SK-N-SH (cell line): ENCODE data around the gene POU3F1. TPM values are rescaled to one million over a fixed set of nuclear protein-coding genes. Genes with fewer than 3 reads are reported as not detected.

Experiments
- CTCF ChIA-PET: fragments of 300-600, 350-600 bp; formaldehyde crosslinking; extraction: SDS; loops from one replicate; lab custom pipeline; 2021; lab: Yijun Ruan, JAX
- POLR2A ChIA-PET: fragments of 350-600 bp; sonication (Branson Sonifier 250); formaldehyde crosslinking; extraction: SDS; loops from one replicate; lab custom pipeline; 2020; ENCODE audit warnings: antibody characterized with exemption, inconsistent platforms; lab: Yijun Ruan, JAX
- DNase-seq: peaks from one replicate; pipeline ENCODE4 v3.0.0; 2012
- H2AFZ ChIP-seq: fragments of 200-600 bp; sonication (generic); 2 replicates; pipeline ENCODE4 v1.8.1; 2016; ENCODE audit warnings: antibody characterized with exemption, mild to moderate bottlenecking, low read depth
- H3F3A ChIP-seq: fragments of 200-600 bp; sonication (generic); replicated peaks from 2 replicates; pipeline ENCODE3; 2016; ENCODE audit warnings: antibody characterized with exemption, mild to moderate bottlenecking; ENCODE audit not compliant: insufficient read depth
- H3K27ac ChIP-seq, 2 experiments: fragments of 200-500 bp in 1 of 2; fragments of 200-600 bp in 1 of 2; sonication (Bioruptor generic) in 1 of 2; sonication (generic), shearing (Covaris generic) in 1 of 2; 2 replicates each; pipeline versions ENCODE4 v1.5.1 to v1.6.1; 2014 to 2016; ENCODE audit warnings: low read depth in 2 of 2, inconsistent platforms in 1 of 2, low read length in 1 of 2, mild to moderate bottlenecking in 1 of 2, mixed read lengths in 1 of 2
- H3K27me3 ChIP-seq: fragments of 200-600 bp; sonication (generic), shearing (Covaris generic); 2 replicates; pipeline ENCODE4 v1.6.1; 2016; ENCODE audit warnings: mixed run types; ENCODE audit not compliant: insufficient read depth
- H3K36me3 ChIP-seq, 2 experiments: fragments of 200-500 bp in 1 of 2; fragments of 200-600 bp in 1 of 2; sonication (Bioruptor generic) in 1 of 2; sonication (generic) in 1 of 2; replicated peaks in 1 of 2; 2 replicates each; pipeline versions ENCODE3 to v1.5.1; 2014 to 2016; ENCODE audit warnings: low read length in 1 of 2, mild to moderate bottlenecking in 1 of 2; ENCODE audit not compliant: insufficient read depth in 2 of 2, control insufficient read depth in 1 of 2
- H3K4me1 ChIP-seq, 2 experiments: fragments of 200-500 bp in 1 of 2; fragments of 200-600 bp in 1 of 2; sonication (Bioruptor generic) in 1 of 2; sonication (generic), shearing (Covaris generic) in 1 of 2; 2 replicates each; pipeline versions ENCODE4 v1.5.1 to v1.6.1; 2014 to 2016; ENCODE audit warnings: low read depth in 1 of 2, low read length in 1 of 2, mixed run types in 1 of 2; ENCODE audit not compliant: insufficient read depth in 2 of 2, control insufficient read depth in 1 of 2
- H3K4me2 ChIP-seq: fragments of 200-600 bp; sonication (generic), shearing (Covaris generic); 2 replicates; pipeline ENCODE4 v1.6.1; 2017; ENCODE audit warnings: mixed run types
- H3K4me3 ChIP-seq, 2 experiments: fragments of 200-500 bp in 1 of 2; fragments of 200-600 bp in 1 of 2; sonication (Bioruptor generic) in 1 of 2; sonication (generic), shearing (Covaris generic) in 1 of 2; 2 replicates each; pipeline versions ENCODE4 v1.5.1 to v1.8.1; 2014 to 2016; ENCODE audit warnings: low read depth in 2 of 2, inconsistent platforms in 1 of 2, low read length in 1 of 2, mild to moderate bottlenecking in 1 of 2, mixed read lengths in 1 of 2, moderate library complexity in 1 of 2
- H3K79me2 ChIP-seq: fragments of 200-600 bp; sonication (generic); 2 replicates; pipeline ENCODE4 v1.8.1; 2017; ENCODE audit warnings: mild to moderate bottlenecking; ENCODE audit not compliant: insufficient read depth
- H3K9ac ChIP-seq: fragments of 200-600 bp; sonication (generic); 2 replicates; pipeline ENCODE4 v1.6.1; 2017; ENCODE audit warnings: mixed run types
- H3K9me2 ChIP-seq: fragments of 200-600 bp; sonication (generic); 2 replicates; pipeline ENCODE4 v1.6.1; 2017; ENCODE audit warnings: mixed run types
- H3K9me3 ChIP-seq: fragments of 200-600 bp; sonication (generic); 2 replicates; pipeline ENCODE4 v1.6.1; 2017; ENCODE audit warnings: mixed run types, mild to moderate bottlenecking, moderate library complexity
- H4K20me1 ChIP-seq: fragments of 200-600 bp; sonication (generic); 2 replicates; pipeline ENCODE4 v1.6.1; 2017; ENCODE audit warnings: mild to moderate bottlenecking, mixed run types; ENCODE audit not compliant: insufficient read depth
- EP300 ChIP-seq, 2 experiments: IDR thresholded peaks; 2 replicates each; pipeline versions ENCODE4 v1.4.0 to v1.6.1; 2012; ENCODE audit warnings: borderline replicate concordance in 1 of 2, low read depth in 1 of 2, low read length in 1 of 2
- FOXJ3 ChIP-seq: sonication (generic); formaldehyde crosslinking; IDR thresholded peaks from 2 replicates; pipeline ENCODE4 v1.5.1; 2020; ENCODE audit warnings: mild to moderate bottlenecking, missing genetic modification reagents
- GATA2 ChIP-seq: sonication (generic); formaldehyde crosslinking; IDR thresholded peaks from 2 replicates; pipeline ENCODE4 v1.5.0; 2020; ENCODE audit warnings: mild to moderate bottlenecking, missing genetic modification reagents
- POLR2AphosphoS5 ChIP-seq: IDR thresholded peaks from 2 replicates; pipeline ENCODE4 v1.6.1; 2012; ENCODE audit warnings: low read depth, low read length
- RFX5 ChIP-seq: IDR thresholded peaks from 2 replicates; pipeline ENCODE4 v1.6.1; 2012; ENCODE audit warnings: mild to moderate bottlenecking, improper control_type of control experiment, low read length
- RXRA ChIP-seq: IDR thresholded peaks from 2 replicates; pipeline ENCODE4 v1.4.0; 2012; ENCODE audit warnings: low read depth, mild to moderate bottlenecking, borderline replicate concordance
- TCF12 ChIP-seq: IDR thresholded peaks from 2 replicates; pipeline ENCODE4 v1.4.0; 2012
- YY1 ChIP-seq: IDR thresholded peaks from 2 replicates; pipeline ENCODE4 v1.4.0; 2012; ENCODE audit warnings: low read depth, mild to moderate bottlenecking
- WGBS: methylation state at CpG from one replicate; pipeline ENCODE4 v1.1.6; 2017; ENCODE audit warnings: low lambda C conversion rate; 5-methylcytosine and 5-hydroxymethylcytosine counted together
- polyA plus RNA-seq, 3 experiments: library from polyadenylated mRNA; depleted of rRNA; stranded (reverse); fragments of >200 nt; gene quantifications; 2 replicates each; pipeline ENCODE4 v1.2.3, GENCODE V29; 2012
- TF ChIP-seq, protein P1 (sequence below): fragments of 150-350 bp; IDR thresholded peaks from 2 replicates; pipeline ENCODE4 v1.6.1; 2016; ENCODE audit warnings: mild to moderate bottlenecking, low read depth, low read length
- TF ChIP-seq, protein P2 (sequence below): IDR thresholded peaks from 2 replicates; pipeline ENCODE4; 2012
- TF ChIP-seq, protein P3 (sequence below): fragments of 200-600 bp; sonication (generic); IDR thresholded peaks from 2 replicates; pipeline ENCODE4 v1.6.1; 2017; ENCODE audit warnings: antibody characterized with exemption, mild to moderate bottlenecking, moderate library complexity
- TF ChIP-seq, protein P4 (sequence below): fragments of 150-350 bp; IDR thresholded peaks from 2 replicates; pipeline ENCODE4 v1.6.1; 2017; ENCODE audit warnings: antibody characterized with exemption, low read length, low read depth, borderline replicate concordance
- TF ChIP-seq, protein P5 (sequence below): IDR thresholded peaks from 2 replicates; pipeline ENCODE4 v1.4.0; 2012; ENCODE audit warnings: low read depth, borderline replicate concordance

Gene POU3F1
- polyA plus RNA-seq, 1 of the 3 experiments (the other 2 are of a cell fraction), result not detected

DNA sequence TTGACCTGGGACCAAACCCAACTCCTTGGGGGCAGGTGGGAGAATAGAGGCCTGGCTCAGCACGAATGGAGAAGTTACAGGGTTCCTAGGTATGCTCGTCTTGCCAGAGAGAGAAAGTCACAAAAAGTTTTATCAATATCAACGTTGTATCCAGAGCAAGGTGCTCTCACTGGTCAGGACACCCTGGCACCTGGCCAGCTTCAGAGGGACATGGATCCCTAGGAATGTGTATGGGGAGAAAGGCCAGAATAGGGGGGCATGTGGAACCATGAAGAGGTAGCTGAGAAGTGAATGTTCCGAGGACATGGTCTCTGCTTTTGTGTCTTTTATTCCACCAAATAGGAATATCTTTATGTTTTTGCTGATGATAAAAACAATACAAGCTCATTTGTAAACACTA is 9.4 kb upstream of the POU3F1 start (continued):
- TF ChIP-seq, protein P1, sequence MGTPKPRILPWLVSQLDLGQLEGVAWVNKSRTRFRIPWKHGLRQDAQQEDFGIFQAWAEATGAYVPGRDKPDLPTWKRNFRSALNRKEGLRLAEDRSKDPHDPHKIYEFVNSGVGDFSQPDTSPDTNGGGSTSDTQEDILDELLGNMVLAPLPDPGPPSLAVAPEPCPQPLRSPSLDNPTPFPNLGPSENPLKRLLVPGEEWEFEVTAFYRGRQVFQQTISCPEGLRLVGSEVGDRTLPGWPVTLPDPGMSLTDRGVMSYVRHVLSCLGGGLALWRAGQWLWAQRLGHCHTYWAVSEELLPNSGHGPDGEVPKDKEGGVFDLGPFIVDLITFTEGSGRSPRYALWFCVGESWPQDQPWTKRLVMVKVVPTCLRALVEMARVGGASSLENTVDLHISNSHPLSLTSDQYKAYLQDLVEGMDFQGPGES, result no peak
- TF ChIP-seq TCF12, result no peak

DNA sequence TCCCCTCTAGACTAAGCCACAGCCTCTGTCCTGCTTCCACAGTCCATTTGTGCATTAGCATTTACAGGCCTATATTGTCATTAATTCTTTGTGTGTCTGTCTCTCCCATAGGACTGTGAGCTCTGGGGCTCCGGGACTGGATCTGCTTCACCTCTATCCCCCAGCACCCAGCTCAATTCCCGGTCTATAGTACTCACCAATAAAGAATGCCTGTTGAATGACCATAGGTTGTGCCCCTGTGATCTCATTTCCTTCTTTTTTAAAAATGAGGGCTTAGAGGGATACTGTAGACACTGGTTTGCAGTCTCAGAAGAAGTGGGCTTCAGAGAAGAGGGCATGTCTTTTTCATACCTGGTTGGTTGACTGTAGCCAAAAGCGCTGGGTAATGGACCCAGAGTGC is 8.8 kb upstream of the POU3F1 start:
- POLR2A ChIA-PET, result interaction anchor here (0.6 kb wide), 1 partner anchor 217 kb away, joined by 3 read pairs; no protein-coding TSS in a partner anchor
- no peak overlapping the region for H3K4me2 ChIP-seq
- CTCF ChIA-PET, result interaction anchor here (0.7 to 2.0 kb wide), 3 partner anchors 14 to 26 kb away, joined by 4 to 9 read pairs (median 4); no protein-coding TSS in a partner anchor
- H2AFZ ChIP-seq, result no peak overlapping the region
- H3K9me2 ChIP-seq, result no peaks in the 10 kb centered on the region
- H3K27me3 ChIP-seq, result peaks cover 19% of the 10 kb centered on the region; the same call in 1 of the 2 replicates
- no peak overlapping the region for H3K4me3 ChIP-seq
- H3K4me1 ChIP-seq, result peaks cover 0 to 3% of the 10 kb centered on the region in 2 experiments; a peak in 2 of 4 replicates
- no peaks in the 10 kb centered on the region for H4K20me1 ChIP-seq
- no peak for DNase-seq
- no peaks in the 10 kb centered on the region for H3K36me3 ChIP-seq
- no peak overlapping the region for H3K9ac ChIP-seq
- H3K79me2 ChIP-seq, result no peaks in the 10 kb centered on the region
- H3K27ac ChIP-seq, result no peak overlapping the region
- no peaks in the 10 kb centered on the region for H3K9me3 ChIP-seq
- no peaks in the 10 kb centered on the region for H3F3A ChIP-seq
- TF ChIP-seq, protein P2, sequence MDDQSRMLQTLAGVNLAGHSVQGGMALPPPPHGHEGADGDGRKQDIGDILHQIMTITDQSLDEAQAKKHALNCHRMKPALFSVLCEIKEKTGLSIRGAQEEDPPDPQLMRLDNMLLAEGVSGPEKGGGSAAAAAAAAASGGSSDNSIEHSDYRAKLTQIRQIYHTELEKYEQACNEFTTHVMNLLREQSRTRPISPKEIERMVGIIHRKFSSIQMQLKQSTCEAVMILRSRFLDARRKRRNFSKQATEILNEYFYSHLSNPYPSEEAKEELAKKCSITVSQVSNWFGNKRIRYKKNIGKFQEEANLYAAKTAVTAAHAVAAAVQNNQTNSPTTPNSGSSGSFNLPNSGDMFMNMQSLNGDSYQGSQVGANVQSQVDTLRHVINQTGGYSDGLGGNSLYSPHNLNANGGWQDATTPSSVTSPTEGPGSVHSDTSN, result no peak
- TF ChIP-seq, protein P3, sequence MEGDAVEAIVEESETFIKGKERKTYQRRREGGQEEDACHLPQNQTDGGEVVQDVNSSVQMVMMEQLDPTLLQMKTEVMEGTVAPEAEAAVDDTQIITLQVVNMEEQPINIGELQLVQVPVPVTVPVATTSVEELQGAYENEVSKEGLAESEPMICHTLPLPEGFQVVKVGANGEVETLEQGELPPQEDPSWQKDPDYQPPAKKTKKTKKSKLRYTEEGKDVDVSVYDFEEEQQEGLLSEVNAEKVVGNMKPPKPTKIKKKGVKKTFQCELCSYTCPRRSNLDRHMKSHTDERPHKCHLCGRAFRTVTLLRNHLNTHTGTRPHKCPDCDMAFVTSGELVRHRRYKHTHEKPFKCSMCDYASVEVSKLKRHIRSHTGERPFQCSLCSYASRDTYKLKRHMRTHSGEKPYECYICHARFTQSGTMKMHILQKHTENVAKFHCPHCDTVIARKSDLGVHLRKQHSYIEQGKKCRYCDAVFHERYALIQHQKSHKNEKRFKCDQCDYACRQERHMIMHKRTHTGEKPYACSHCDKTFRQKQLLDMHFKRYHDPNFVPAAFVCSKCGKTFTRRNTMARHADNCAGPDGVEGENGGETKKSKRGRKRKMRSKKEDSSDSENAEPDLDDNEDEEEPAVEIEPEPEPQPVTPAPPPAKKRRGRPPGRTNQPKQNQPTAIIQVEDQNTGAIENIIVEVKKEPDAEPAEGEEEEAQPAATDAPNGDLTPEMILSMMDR, result no peak
- TF ChIP-seq, protein P4, sequence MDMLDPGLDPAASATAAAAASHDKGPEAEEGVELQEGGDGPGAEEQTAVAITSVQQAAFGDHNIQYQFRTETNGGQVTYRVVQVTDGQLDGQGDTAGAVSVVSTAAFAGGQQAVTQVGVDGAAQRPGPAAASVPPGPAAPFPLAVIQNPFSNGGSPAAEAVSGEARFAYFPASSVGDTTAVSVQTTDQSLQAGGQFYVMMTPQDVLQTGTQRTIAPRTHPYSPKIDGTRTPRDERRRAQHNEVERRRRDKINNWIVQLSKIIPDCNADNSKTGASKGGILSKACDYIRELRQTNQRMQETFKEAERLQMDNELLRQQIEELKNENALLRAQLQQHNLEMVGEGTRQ, result no peak
- TF ChIP-seq POLR2AphosphoS5, result no peak
- no peak for TF ChIP-seq RFX5
- TF ChIP-seq, protein P5, sequence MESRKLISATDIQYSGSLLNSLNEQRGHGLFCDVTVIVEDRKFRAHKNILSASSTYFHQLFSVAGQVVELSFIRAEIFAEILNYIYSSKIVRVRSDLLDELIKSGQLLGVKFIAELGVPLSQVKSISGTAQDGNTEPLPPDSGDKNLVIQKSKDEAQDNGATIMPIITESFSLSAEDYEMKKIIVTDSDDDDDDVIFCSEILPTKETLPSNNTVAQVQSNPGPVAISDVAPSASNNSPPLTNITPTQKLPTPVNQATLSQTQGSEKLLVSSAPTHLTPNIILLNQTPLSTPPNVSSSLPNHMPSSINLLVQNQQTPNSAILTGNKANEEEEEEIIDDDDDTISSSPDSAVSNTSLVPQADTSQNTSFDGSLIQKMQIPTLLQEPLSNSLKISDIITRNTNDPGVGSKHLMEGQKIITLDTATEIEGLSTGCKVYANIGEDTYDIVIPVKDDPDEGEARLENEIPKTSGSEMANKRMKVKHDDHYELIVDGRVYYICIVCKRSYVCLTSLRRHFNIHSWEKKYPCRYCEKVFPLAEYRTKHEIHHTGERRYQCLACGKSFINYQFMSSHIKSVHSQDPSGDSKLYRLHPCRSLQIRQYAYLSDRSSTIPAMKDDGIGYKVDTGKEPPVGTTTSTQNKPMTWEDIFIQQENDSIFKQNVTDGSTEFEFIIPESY, result no peak
- no peak for TF ChIP-seq YY1
- no peak for TF ChIP-seq GATA2
- TF ChIP-seq FOXJ3 (CRISPR knock-in tag), result no peak
- no peak for TF ChIP-seq RXRA
- no peak for TF ChIP-seq EP300 (IDR thresholded peaks at IDR 0.05; ENCODE audit: borderline replicate concordance in 1 of 2, low read depth in 1 of 2, low read length in 1 of 2)
- TF ChIP-seq, all 33 proteins: peak for 0
- 42% methylated on average over 3 of the region's 3 CpGs for WGBS
